C4-2B (cell line): ENCODE measurements around the gene DNAH2.
A peak's percentile ranks its signal among the peaks of the same experiment; 100 is the strongest.

ENCODE experiments used
- H3K27ac ChIP-seq: fragments of 450-650 bp; 2 replicates; pipeline ENCODE4 v1.5.1; 2017
- CTCF ChIP-seq: fragments of 450-650 bp; conservative IDR thresholded peaks from 2 replicates; pipeline ENCODE4 v1.5.1; 2017; ENCODE audit warnings: mild to moderate bottlenecking
- ZFX ChIP-seq: fragments of 450-650 bp; IDR thresholded peaks from 2 replicates; pipeline ENCODE4 v1.6.1; 2017

DNAH2 gene

DNA sequence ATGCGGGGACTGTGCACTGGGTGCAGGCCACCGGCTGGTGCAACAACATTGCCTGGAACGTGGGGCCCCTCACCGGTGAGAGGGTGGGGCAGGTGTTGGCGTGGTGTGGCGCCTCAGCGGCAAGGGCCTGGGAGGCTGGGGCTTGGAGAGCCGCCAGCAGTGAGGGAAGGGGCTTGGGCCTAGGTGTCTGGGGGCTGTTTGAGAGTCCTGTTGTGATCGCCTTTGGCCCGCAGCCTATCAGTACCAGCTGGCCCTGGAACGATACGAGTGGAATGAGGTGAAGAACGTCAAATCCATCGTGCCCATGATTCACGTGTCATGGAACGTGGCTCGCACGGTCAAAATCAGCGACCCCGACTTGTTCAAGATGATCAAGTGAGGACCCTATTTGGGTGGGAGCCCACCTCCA is 134.7 kb downstream of the DNAH2 start:
- peak overlapping the region; percentile 65 for H3K27ac ChIP-seq
- no peak for TF ChIP-seq ZFX
- no peak for TF ChIP-seq CTCF

GRCh38 chr17:7852919-7853690 is 135.6 kb downstream of the DNAH2 start:
- no peak overlapping the region for H3K27ac ChIP-seq
- no peak for TF ChIP-seq CTCF
- TF ChIP-seq ZFX, result no peak

DNA sequence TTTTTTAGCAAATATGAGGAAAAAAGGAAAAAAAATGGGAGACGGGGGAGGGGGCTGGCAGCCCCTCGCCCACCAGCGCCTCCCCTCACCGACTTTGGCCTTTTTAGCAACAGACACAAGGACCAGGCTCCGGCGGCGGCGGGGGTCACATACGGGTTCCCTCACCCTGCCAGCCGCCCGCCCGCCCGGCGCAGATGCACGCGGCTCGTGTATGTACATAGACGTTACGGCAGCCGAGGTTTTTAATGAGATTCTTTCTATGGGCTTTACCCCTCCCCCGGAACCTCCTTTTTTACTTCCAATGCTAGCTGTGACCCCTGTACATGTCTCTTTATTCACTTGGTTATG is 136.1 kb downstream of the DNAH2 start:
- H3K27ac ChIP-seq, result no peak overlapping the region
- TF ChIP-seq ZFX, result no peak
- TF ChIP-seq CTCF, result no peak

DNA sequence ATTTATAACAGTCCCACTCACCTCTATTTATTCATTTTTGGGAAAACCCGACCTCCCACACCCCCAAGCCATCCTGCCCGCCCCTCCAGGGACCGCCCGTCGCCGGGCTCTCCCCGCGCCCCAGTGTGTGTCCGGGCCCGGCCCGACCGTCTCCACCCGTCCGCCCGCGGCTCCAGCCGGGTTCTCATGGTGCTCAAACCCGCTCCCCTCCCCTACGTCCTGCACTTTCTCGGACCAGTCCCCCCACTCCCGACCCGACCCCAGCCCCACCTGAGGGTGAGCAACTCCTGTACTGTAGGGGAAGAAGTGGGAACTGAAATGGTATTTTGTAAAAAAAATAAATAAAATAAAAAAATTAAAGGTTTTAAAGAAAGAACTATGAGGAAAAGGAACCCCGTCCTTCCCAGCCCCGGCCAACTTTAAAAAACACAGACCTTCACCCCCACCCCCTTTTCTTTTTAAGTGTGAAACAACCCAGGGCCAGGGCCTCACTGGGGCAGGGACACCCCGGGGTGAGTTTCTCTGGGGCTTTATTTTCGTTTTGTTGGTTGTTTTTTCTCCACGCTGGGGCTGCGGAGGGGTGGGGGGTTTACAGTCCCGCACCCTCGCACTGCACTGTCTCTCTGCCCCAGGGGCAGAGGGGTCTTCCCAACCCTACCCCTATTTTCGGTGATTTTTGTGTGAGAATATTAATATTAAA is 136.7 kb downstream of the DNAH2 start:
- no peak overlapping the region for H3K27ac ChIP-seq
- TF ChIP-seq ZFX, result no peak
- no peak for TF ChIP-seq CTCF

DNA sequence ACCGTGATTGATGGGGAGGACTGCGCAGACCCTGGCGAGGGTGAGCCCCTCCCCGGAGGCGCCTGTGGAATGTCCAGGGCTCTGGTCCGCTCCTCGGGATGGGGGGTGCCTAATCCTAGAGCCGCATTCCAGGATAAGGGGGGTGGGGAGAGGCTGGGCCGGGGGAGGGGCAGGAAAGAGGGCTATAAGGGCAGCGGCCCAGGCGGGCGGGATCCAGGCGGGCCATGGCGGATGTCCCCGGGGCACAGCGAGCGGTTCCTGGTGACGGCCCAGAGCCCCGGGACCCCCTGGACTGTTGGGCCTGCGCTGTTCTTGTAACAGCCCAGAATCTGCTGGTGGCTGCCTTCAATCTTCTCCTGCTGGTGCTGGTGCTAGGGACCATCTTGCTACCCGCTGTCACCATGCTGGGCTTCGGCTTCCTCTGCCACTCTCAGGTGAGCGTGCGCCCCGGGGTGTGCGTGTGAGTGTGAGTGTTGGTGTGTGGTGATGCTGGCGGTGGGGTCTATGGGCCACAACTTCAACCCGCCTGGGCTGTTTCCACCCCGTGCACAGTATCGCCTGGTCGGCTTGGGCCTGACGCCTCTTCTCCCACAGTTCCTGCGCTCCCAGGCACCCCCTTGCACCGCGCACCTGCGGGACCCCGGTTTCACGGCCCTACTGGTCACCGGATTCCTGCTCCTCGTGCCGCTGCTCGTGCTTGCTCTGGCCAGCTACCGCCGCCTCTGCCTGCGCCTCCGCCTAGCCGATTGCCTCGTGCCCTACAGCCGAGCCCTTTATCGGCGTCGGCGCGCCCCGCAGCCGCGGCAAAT is 137.5 kb downstream of the DNAH2 start, which contains the start of gene TMEM88:
Gene TMEM88 (plus strand): TSS at position 216 of the 809 bp plus-strand sequence. CDS start 9 bp downstream, at position 225.
- TF ChIP-seq CTCF, result no peak
- TF ChIP-seq ZFX, result no peak
- H3K27ac ChIP-seq, result peak within 1 kb of the TSS; percentile 87

DNA sequence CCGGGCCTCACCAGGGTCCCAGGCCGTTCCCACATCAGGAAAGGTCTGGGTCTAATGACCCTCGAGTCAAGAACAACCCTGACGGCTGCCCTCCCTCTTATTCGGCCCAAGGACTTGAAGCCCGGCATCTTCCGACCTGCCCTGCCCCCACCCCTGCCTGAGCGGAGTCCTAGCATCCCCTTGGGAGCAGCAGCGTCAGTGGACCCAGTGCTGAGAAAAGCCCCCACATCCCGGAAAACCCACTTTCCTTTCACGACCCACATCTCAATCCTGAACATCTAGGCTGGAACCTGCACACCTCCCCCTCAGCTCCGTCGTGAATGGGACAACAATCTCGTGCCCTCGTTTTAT is 138.1 kb downstream of the DNAH2 start:
- TF ChIP-seq CTCF (no peak), ZFX (no peak)
- H3K27ac ChIP-seq, result peak overlapping the region; percentile 87
